SU-DHL-6 (cell line): ENCODE data around the gene DLX2.

Experiments
- CTCF ChIP-seq: fragments of 200-600 bp; sonication (generic); IDR thresholded peaks from one replicate; pipeline ENCODE4 v1.5.1; 2017; ENCODE audit warnings: antibody characterized with exemption, mild to moderate bottlenecking, low read length, moderate library complexity; ENCODE audit not compliant: insufficient read depth, poor library complexity, severe bottlenecking
- EZH2phosphoT487 ChIP-seq: fragments of 200-600 bp; sonication (generic), shearing (Covaris generic); conservative IDR thresholded peaks from 2 replicates; pipeline ENCODE4 v1.6.1; 2018; ENCODE audit warnings: mild to moderate bottlenecking, antibody characterized with exemption, low read length, moderate library complexity, mixed read lengths

GRCh38 chr2:172113617-172114016 lies 10.9 kb upstream of the DLX2 start:
- no peak for TF ChIP-seq CTCF
- no peak for TF ChIP-seq EZH2phosphoT487
